SU-DHL-6 (cell line): ENCODE data around the gene CEP95.
"Not testable (repeated sequence)": the region's sequence is repeated elsewhere in the genome, so short reads cannot be mapped to it uniquely, and the experiment has no call there.

ENCODE experiments used
- CTCF ChIP-seq: fragments of 200-600 bp; sonication (generic); IDR thresholded peaks from one replicate; pipeline ENCODE4 v1.5.1; 2017; ENCODE audit warnings: antibody characterized with exemption, mild to moderate bottlenecking, low read length, moderate library complexity; ENCODE audit not compliant: insufficient read depth, poor library complexity, severe bottlenecking
- EZH2phosphoT487 ChIP-seq: fragments of 200-600 bp; sonication (generic), shearing (Covaris generic); conservative IDR thresholded peaks from 2 replicates; pipeline ENCODE4 v1.6.1; 2018; ENCODE audit warnings: mild to moderate bottlenecking, antibody characterized with exemption, low read length, moderate library complexity, mixed read lengths

DNA sequence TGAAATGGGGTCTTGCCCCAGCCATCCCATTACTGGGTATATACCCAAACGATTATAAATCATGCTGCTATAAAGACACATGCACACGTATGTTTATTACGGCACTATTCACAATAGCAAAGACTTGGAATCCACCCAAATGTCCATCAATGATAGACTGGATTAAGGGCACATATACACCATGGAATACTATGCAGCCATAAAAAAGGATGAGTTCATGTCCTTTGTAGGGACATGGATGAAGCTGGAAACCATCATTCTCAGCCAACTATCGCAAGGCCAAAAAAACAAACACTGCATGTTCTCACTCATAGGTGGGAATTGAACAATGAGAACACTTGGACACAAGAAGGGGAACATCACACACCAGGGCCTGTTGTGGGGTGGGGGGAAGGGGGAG is 70.2 kb downstream of the CEP95 start:
- not testable (repeated sequence) for TF ChIP-seq CTCF, EZH2phosphoT487
